Measurements from ENCODE around the gene ATP2A3.

- TF ChIP-seq CTCF (IDR thresholded peaks at IDR 0.05) (no peak), EP300 (IDR thresholded peaks at IDR 0.05) (no peak), POLR2A (IDR thresholded peaks at IDR 0.05) (no peak), POLR2AphosphoS5 (IDR thresholded peaks at IDR 0.05) (no peak)
Measured at GRCh38 chr17:3968886-3969524, 4.8 kb upstream of the ATP2A3 start.
